HG03469 (cell line): ENCODE results near the gene SH3GL1.
A peak's percentile ranks its signal among the peaks of the same experiment; 100 is the strongest.

Experiments
- ATAC-seq: cut with Tn5 transposase; IDR thresholded peaks from one replicate; pipeline ENCODE4 v1.9.1; 2021; ENCODE audit warnings: mild to moderate bottlenecking, moderate library complexity, moderate number of reproducible peaks; ENCODE audit not compliant: unreplicated experiment

SH3GL1 gene

DNA sequence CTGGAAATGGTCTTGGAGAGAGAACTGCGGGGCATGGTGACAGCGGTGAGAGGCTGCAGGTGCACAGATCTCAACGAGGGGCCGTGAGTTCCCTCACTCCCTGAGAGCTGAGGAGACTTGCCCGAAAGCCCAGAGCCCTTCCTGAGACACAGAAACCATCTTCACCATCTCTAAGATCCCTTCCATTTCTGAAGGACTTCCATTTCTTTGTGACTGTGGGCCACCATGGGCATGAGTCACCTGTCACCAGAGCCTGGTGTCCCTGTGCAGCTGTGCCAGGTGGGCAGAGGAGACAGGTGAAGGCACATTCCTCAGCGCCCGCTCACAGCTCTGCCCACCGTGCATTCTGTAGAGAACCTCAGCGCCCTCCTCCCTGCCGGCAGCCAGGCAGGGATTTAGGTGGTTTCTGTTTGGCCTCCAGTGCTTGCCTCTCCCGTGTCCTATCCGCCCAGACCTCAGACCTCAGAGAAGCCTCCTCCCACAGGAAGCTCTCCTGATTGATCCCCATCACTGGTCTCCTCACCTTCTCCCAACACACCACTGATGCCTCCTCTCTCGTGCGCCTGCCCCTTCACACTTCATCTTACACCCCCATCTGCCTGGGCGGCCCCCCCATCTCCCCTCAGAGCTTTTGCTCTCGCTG is 24.2 kb downstream of the SH3GL1 start:
- ATAC-seq: no peak

DNA sequence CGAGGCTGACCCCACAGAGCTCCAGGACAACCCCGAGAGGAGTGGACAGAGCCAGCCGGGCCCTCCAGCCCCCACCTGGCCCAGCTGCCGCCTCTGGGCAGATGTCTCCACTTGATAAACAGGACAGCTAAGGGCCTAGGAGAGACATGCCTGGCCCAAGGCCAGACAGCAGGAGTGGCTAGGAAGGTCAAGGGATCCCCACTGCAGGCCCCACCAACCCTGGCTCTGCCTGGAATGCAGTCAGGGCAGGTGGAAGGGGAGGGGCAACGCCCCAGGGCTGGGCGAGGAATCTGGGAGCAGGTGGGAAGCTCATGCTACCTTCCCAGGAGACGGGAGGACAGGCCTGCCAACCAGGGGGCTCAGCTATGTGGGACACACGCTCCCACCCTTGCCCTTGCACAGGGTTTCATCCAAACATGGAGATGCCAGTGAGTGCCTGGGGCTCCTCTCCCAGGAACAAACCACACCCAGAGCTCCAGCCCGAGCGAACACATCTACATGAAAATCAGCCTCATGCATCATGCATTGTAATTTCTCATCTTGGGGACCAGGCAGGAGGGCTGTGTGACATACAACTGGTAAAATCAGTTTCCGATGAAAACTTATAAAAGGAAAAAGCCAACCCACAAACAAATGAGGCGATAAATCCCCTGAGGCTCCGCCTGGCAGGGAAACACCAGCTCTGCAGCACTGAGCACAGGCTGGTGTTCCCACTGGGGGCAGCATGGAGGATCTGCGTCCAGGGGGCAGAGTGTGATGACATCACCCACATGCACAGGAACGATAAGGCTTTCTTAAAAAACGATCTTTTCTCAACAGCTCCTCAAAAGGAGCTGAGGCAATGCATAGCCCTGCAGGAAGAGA is 25.0 kb downstream of the SH3GL1 start:
- no peak for ATAC-seq

DNA sequence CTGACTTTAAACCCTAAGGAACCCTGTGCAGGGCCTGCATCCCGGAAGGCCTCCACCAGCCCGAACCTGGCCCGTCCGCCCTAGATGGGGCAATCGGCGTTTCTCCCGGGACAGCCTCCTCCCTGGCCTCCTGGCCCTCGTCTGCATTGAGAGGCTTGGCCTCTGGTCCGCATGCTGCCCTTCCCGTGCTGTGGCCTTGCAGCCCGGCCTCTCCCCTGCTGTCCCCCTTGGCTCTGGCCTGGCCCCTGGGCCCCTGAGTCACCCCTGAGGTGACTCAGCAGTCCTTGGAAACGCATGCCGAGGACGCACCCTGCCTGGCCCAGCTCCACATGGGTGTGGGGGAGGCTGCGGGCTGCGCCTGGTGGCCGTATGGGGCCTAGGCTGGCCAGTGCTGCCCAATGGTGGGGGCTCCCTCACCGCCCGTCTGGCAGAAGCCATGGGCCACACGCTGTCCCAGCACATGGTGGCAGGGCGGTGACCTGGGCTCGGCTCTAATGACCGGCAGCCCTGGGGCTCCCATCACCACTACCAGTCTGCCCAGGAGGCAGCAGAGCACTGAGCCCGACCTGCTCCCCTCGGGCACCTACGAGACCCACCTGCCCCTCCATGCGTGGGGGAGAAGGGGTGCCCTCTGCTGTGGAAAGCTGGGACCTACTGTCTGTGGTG is 25.7 kb downstream of the SH3GL1 start:
- ATAC-seq: no peak

DNA sequence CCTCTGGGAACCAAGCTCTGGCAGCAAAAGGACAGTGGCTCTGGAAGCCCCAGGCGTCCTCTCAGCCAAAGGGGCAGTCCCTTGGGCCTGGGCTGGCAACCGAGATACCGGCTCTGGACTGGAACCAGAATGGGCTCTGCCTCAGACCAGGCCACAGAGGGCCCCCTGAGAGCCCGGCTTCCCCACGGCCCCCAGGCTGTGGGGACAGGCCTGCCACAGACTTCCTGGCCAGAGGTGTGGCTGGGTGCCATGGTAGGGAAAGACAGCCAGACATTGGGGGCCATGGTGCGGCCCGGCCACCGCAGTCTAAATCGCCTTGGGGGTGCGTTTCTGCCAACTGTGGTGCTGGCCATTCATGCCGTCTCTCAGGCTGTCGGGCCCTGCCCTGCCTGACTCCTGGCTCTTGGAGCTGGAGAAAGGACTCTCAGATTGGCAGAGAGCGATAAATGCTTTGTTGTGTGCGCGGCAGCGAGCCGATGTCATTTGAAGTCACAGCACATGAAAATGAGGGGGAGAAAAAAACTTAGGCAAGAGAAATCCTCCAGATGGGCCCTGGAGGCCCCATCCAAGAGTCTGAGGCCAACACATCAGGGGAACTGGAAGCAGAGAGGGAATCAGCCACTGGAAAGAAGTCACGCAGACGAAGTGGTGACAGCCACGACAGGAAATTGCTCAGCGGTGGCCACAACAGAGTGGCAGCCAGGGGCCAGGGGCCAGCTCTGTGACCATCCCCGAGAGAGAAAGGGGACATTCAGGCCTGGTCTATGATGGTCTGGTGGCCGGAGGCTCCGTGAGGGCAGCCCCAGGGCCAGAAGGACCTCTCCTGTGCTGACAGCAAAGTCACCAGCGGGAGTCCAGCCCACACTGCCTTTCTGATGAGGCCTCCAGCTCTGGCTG is 26.5 kb downstream of the SH3GL1 start:
- ATAC-seq: no peak

DNA sequence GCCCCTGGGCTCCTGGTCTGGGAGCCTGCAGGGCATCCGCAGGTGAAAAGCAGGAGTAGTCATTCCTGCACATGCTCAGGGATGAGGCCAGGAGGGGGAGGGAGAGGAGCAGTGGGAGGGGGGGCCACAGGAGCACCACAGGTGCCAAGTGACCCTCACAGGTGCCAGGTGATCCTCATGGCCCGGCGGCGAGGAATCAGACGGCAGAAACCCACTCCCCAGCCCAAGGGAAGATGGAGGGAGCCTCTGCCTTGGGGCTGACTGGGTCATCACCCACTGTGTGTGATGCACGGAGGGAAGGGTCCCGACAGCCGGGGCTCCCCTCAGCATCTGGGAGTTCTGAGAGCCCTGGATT is 27.4 kb downstream of the SH3GL1 start:
- no peak for ATAC-seq

DNA sequence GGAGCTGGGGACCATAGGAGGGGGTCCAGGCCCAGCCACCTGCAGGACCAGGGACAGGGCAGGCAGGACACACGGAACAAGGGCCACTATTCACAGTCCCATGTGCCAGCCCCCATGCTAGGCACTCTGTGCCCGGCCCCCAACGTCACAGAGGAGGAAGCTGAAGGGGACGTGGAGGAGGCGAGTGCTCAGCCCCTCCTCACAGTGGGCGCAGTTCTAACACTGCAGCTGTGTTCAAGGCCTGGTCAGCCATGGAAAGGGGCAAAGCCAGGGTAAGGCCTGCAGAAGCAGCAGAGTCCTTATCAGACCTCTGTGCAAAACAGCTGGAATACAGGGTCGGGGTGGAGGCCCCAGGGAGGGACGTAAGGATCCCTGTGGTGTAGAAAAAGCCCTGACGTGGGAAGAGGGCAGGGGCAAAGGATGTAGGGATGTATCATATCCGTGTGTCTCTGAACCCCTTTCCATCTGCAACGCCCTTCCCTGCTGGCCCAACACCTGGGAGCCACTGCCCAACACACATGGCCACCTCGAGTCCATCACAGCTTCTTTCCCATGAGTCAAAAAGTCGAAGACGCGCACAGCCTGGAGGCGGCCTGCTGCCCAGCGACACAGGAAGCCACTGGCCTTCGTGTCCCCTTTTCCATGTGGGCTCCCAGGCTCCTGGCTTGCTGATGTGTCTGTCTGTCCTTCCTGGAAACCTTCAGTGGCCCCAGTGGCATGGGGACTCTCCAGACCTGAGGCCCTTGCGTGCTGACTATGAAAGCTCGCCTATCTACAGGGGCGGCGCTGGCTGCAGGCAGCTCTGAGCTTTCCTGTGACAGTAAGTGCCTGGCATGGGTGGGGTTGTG is 28.0 kb downstream of the SH3GL1 start:
- ATAC-seq: no peak

DNA sequence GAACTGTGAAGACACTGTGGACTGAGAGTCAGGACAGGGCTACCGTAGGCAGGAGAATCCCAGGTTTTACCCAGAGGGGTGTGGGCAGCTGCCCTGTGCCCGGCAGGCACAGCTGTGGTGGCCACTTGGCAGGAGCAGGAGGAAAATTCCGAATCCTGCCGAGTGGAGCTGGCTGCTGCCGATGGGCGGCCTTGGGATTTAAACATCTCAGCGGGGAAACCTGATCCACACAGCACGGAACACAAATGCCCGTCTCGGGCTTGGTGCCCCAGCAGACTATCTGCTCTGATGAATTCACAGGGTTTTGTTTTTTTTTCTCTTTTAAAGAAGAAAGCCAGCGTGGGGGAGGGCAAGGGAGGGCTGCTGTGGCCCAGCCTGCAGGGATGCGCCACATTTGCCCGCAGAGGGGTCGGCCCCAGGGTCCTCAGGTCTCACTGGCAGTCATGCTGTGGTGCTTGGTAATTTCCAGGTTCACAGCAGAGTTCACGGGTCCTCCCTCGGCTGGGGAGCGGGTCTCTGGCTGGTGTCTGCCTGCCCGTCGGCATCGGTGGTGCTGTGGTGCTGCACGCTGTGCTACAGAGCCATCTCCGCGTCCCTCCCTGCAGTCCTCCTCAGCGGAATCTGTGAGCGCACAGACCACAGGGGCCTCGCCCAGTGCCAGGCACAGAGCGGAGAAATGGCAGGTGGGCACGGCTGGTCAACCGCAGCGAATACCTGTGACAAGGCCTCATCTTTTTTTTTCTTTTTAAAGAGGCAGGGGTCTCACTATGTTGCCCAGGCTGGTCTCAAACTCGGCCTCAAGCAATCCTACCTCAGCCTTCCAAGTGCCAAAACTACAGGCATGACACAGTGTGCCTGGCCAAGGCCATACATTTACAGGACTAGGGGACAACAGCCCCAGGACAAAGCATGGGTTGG is 28.8 kb downstream of the SH3GL1 start:
- no peak for ATAC-seq

DNA sequence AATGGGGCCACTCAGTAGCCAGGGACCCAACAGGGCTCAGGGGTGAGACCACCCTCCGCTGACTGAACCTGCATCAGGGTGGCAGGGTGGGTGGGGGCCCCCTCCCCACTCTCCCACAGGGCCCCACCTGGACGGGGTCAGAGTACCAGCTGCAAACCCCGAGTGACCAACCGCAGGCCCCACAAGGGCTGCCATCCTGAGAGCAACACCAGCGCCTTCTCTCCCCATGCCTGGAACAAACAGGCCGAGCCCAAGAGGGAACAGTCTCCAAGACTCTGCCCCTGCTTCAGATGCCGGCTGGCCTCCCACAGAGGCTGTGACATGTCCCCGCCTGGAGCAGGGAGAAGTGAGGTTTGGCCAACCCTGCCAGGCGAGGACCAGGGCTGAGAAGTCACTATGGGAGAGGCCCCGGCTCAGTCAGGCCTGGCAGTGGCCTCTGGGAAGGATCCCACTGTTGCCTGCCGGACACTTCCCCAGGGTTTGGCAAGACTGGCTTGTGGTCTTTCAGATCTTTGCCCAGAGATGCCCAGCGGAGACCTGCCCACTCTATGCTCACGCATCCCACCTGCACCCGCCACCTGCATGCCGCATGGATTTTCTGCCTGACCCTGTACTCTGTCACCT is 29.8 kb downstream of the SH3GL1 start:
- no peak for ATAC-seq

DNA sequence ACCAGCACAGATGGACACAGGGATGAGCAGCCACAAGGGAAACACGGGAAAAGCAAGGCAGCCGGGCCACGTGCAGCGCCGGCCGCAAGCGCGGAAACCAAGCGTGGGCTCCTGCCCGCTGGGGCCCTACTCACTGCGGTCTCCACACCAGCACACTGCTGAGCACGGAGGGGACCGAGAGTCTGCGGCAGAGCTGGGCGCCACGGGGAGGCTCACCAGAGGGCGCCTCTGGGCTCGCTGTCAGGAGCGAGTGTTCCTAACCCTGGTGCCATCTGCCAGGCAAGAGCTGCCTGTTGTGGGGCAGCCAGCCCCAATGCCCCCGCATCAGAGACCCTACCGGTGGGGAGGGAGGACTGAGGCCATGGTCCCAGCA is 30.5 kb downstream of the SH3GL1 start:
- ATAC-seq: no peak

DNA sequence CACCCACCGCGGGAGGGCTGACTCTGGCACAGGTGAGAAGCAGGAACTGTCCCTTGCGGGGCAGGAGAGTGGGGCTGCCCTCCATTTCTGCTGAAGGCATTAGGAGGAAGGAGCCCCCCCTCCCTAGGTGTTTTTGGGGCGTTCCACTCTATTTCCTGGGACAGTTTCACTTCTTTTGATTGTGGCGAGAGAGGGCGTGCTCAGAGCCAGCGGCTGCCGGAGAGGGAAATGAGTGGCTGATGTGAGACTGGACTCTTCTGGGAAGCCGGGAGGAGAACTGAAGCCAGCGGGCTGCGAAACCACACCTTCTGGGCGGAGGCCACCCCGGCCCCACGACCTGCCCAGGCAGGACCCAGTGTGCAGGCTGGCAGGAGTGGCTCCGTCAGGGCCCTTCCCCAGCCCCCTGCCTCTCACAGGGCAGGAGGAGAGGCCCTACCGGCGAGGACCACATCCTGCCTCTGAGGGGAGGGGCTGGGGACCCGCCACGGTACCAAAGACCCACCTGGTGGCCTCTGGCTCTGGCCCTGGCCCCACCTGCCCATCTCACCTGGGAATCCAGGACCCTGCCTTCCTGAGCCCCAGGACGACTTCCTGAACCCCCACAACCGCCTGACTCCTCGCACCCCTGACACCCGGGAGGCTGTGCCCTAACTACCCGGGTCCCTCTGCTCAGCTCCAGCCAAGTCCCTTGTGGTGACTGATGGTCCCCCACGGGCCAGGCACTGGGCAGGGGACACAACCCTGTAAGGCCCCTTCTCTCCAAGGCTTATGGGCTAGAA is 31.0 kb downstream of the SH3GL1 start:
- peak; percentile 41 for ATAC-seq

DNA sequence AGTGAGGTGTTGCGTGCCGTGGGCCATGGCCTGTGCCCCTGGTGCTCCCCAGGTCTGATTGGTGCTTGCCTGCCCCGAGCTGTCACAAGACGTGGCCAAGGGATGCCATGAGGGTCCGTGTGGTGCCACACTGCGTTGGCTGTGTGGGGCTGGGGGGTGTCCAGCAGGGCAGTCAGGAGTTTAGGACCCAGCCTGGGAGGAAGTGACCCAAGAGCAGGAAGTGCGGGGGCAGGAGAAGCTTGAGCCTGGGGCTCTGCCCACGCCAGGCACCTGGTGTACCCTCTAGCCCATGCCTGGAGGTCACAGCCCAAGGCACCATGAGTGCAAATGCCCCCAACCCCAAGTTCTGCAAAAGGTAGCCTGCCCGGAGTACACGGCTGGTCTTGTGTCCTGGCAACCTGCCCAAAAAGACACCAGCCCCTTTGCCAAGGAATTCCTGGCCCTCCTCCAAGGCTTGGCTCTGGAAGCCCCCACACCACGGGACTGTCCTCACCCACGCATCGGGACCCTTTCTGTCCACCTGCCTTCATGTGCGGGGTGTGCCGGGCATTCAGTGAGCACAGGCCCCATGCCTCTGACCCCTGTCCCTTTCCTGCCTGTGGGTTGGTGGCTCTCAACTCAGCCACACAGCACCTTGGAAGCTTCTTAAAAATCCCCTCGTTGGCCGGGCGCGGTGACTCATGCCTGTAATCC is 32.1 kb downstream of the SH3GL1 start:
- no peak for ATAC-seq

DNA sequence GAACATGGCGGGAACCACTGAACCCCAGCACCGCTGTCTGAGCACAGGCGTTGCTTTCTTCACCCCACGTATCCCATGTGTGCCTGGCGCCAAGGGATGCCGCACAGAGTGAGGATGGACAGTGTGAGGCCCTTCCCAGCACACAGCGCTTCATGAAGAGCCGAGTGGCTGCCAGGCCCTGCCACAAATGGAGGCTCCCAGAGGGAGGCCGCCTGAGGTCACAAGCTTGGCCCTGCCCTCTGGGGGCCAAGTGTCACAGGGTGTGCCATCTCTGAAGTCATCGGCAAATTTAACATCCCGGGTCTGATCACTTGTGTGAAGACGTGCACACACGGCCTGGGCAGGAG is 32.6 kb downstream of the SH3GL1 start:
- ATAC-seq: no peak

DNA sequence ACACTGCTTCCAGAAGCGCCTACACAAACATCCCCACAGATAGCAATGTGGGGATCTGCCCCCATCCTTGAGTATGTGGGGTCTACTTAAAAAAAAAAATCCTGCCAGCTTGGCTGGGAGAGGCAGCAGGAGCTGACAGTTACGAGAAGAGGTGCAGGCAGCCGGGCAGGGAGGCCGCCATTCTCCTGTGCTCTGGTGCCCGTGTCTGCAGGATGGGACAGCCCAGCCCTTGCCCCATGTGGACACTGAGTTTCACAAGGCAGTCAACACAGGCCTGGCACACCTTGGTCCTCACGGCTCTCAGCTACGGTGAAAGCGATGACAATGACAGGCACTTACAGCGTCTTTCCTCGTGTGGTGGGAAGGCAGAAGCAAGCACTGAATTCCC is 33.0 kb downstream of the SH3GL1 start:
- no peak for ATAC-seq

DNA sequence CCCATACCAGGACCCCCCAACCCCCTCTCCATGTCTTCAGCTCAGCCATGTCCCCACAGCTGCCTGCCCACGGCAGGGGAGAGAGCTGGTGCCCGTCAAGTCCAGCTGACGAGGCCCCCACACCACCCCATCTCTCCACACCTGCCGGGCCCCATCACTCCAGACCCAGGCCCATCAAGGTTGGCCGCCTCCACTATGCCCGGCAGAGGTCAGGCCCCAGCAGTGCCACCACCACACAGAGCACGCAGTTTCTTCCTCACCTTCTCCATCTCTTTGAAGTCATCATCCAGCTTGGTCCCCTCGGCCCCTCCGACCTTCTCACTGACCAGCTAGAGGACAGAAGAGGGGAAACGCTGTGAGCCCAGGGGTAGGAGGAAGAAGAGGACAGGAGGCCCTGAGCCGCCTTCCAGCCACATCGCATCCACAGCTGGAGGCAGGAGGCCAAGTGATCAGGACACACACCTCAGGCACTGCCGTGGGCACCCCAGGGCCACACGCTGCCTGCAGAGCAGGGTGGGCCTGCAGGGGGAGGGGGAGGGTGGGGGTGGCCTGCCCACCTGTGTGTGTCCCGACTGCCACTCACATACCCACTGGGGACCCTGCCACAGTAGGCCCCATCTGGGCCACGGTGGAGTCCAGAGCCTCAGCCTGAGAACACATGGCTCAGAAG is 33.5 kb downstream of the SH3GL1 start:
- ATAC-seq: no peak

DNA sequence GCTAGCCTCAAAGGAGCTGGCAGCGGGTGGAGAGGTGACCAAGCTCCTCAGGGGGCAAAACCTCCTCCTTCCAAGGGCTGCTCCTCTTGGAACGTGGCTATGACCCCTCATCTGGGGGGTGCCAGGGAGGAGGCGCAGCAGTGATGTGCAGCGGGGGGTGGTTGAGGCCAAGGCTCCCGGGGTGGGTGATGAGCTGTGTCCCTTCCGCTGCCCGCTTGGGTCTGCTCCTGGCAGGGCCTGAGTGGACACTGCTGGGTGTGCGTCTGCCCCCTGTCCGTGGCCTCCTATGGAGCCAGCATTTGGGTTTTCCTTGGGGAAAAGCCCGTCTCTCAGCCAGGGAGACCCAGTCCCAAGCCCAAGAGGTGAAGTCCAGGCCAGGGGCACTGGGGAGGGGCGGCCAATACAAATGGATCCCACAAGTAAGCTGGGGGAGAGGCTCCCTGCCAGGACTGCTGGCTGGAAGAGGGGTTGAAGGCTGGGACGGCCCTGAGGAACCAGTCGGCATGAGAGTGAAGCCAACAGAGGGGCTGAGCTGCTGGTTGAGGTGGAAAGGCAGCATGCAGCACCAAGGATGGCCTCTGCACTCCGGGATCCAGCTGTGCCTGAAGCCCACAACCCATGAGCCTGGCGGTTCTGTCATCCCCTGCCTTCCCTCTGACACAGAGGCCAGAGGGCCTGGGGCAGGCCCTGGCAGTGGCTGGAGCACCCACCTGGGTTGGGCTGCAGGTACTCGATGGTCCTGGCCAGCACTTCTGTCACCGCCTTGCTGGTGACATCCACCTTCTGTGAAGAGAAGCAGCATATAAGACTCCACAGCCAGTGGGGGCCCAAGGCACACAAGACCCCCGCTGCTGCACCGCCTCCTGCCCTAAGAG is 34.3 kb downstream of the SH3GL1 start:
- ATAC-seq: no peak

DNA sequence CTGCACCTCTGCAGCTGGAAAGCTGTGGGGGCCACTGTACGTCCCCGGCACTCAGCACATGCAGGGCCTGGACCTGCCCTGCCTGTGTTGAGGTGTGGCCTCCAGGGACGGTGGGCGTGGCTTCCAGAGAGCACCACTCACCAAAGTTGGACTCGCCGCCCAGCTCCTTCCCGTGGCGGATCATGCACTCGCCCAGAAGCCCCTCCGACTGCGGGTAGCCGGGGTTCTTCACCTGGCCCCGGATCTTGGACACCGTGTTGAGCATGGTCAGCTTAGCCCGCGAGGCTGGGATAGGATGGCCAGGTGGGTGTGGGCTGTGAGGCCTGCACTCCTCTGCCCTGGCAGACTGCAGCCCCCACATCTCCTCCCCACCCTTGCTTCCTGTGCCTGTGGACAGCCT is 35.0 kb downstream of the SH3GL1 start:
- no peak for ATAC-seq
